HL-60 (cell line): ENCODE results near the gene FAU.
"Not testable (repeated sequence)": the region's sequence is repeated elsewhere in the genome, so short reads cannot be mapped to it uniquely, and the experiment has no call there.

Experiments
- DNase-seq, 2 experiments: peaks; one replicate each; pipeline ENCODE4 v3.0.0-alpha.2; 2010 to 2020; ENCODE audit warnings: low read depth in 1 of 2, low spot score in 1 of 2
- H3K27ac ChIP-seq: fragments of 250-450 bp; sonication (Bioruptor Pico); replicated peaks from 2 replicates; pipeline ENCODE4 v1.5.1; 2020; ENCODE audit warnings: mild to moderate bottlenecking, moderate library complexity
- H3K27me3 ChIP-seq: fragments of 250-450 bp; sonication (Bioruptor Pico); 2 replicates; pipeline ENCODE4 v1.5.1; 2021; ENCODE audit warnings: mild to moderate bottlenecking, moderate library complexity; ENCODE audit not compliant: insufficient read depth, poor library complexity, severe bottlenecking
- H3K4me3 ChIP-seq: replicated peaks from 2 replicates; pipeline ENCODE4 v1.5.1; 2011; ENCODE audit warnings: mild to moderate bottlenecking, control low read depth, low read length; ENCODE audit not compliant: insufficient read depth
- GABPA ChIP-seq: IDR thresholded peaks from 2 replicates; pipeline ENCODE4 v1.6.1; 2012; ENCODE audit warnings: low read depth
- POLR2AphosphoS5 ChIP-seq: IDR thresholded peaks from 2 replicates; pipeline ENCODE4 v1.6.1; 2012; ENCODE audit warnings: low read depth
- REST ChIP-seq: IDR thresholded peaks from 2 replicates; pipeline ENCODE4 v1.6.1; 2012; ENCODE audit warnings: low read depth; ENCODE audit not compliant: insufficient replicate concordance
- SPI1 ChIP-seq: IDR thresholded peaks from 2 replicates; pipeline ENCODE4 v1.6.1; 2012; ENCODE audit warnings: low read depth, mild to moderate bottlenecking, borderline replicate concordance
- TF ChIP-seq, protein P1 (sequence below): IDR thresholded peaks from one replicate; pipeline ENCODE4 v1.5.1; 2011; ENCODE audit warnings: low read length, control low read depth, inconsistent platforms; ENCODE audit not compliant: insufficient read depth

The FAU gene

GRCh38 chr11:65120831-65121230 is 1.1 kb downstream of the FAU start:
- DNase-seq, result no peak
- Histone ChIP-seq H3K27me3 (no peaks in the 10 kb centered on the region), H3K27ac (peak overlapping the region; percentile 92), H3K4me3 (peak overlapping the region; percentile 76)
- TF ChIP-seq REST, result no peak
- TF ChIP-seq SPI1, result no peak
- TF ChIP-seq POLR2AphosphoS5, result no peak

- no peak overlapping the region for H3K4me3 ChIP-seq
- no peak overlapping the region; the same call in 1 of the 2 replicates for H3K27ac ChIP-seq
Measured at GRCh38 chr11:65119670-65119995, 2.3 kb downstream of the FAU start.

GRCh38 chr11:65118891-65119669 is 2.9 kb downstream of the FAU start:
- DNase-seq, H3K4me3 ChIP-seq, H3K27me3 ChIP-seq, H3K27ac ChIP-seq: not testable (repeated sequence)

More at GRCh38 chr11:65119670-65119995, 2.3 kb downstream of the FAU start:
- no peaks in the 10 kb centered on the region for H3K27me3 ChIP-seq
- DNase-seq, result no peak
- no peak for TF ChIP-seq SPI1
- TF ChIP-seq POLR2AphosphoS5, result no peak

- no peak overlapping the region for H3K27ac ChIP-seq
- TF ChIP-seq, protein P1, sequence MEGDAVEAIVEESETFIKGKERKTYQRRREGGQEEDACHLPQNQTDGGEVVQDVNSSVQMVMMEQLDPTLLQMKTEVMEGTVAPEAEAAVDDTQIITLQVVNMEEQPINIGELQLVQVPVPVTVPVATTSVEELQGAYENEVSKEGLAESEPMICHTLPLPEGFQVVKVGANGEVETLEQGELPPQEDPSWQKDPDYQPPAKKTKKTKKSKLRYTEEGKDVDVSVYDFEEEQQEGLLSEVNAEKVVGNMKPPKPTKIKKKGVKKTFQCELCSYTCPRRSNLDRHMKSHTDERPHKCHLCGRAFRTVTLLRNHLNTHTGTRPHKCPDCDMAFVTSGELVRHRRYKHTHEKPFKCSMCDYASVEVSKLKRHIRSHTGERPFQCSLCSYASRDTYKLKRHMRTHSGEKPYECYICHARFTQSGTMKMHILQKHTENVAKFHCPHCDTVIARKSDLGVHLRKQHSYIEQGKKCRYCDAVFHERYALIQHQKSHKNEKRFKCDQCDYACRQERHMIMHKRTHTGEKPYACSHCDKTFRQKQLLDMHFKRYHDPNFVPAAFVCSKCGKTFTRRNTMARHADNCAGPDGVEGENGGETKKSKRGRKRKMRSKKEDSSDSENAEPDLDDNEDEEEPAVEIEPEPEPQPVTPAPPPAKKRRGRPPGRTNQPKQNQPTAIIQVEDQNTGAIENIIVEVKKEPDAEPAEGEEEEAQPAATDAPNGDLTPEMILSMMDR, result no peak
- TF ChIP-seq SPI1, result no peak
- TF ChIP-seq GABPA, result no peak
- TF ChIP-seq POLR2AphosphoS5, result no peak
- TF ChIP-seq REST, result no peak
- no peak overlapping the region for H3K4me3 ChIP-seq
- DNase-seq, result no peak
- no peaks in the 10 kb centered on the region for H3K27me3 ChIP-seq
Measured at GRCh38 chr11:65118097-65118837, 3.7 kb downstream of the FAU start.

GRCh38 chr11:65117206-65118096 is 4.5 kb downstream of the FAU start, which contains the start of gene ZNHIT2:
TSS of gene ZNHIT2 (minus strand) at chr11:65117701. CDS start at chr11:65117653, 48 bp downstream.
- TF ChIP-seq SPI1 (no peak), POLR2AphosphoS5 (peak; percentile 96), GABPA (peak; percentile 96)
- TF ChIP-seq, protein P1, result peak; percentile 80
- H3K27me3 ChIP-seq, result no peaks in the 10 kb centered on the region
- peak; percentile 98 to 100 for DNase-seq

More at GRCh38 chr11:65117206-65118096, 4.5 kb downstream of the FAU start, which contains the start of gene ZNHIT2:
- peak within 1 kb of the TSS; percentile 83 for H3K27ac ChIP-seq
- peak within 1 kb of the TSS; percentile 86 for H3K4me3 ChIP-seq
